ENCODE results near the gene GABRG3. TPM values are rescaled to one million over a fixed set of nuclear protein-coding genes. Genes with fewer than 3 reads are reported as not detected.

Gene GABRG3
- polyA plus RNA-seq, 2 of the 4 experiments (the other 2 are of a cell fraction) = 0.08 to 0.18 TPM

GRCh38 chr15:27175472-27176153 is 204.6 kb downstream of the GABRG3 start:
- WGBS (ENCODE audit: missing lambda C conversion rate) = 51% methylated on average over 2 of the region's 2 CpGs
- TF ChIP-seq CBX8 (IDR thresholded peaks at IDR 0.05) = no peak
- TF ChIP-seq PBX3 (IDR thresholded peaks at IDR 0.05) = no peak
- no peak for TF ChIP-seq MAFK (IDR thresholded peaks at IDR 0.05; ENCODE audit: partially characterized antibody)
- no peak for TF ChIP-seq HMGXB4 (CRISPR knock-in tag; IDR thresholded peaks at IDR 0.05; ENCODE audit: borderline replicate concordance)
- TF ChIP-seq CTCF (IDR thresholded peaks at IDR 0.05) = no peak
- no peak for TF ChIP-seq SMC3 (IDR thresholded peaks at IDR 0.05)
- no peak for TF ChIP-seq HES2 (IDR thresholded peaks at IDR 0.05)
- no peak for TF ChIP-seq EHF (CRISPR knock-in tag; IDR thresholded peaks at IDR 0.05)
- TF ChIP-seq FOSB (CRISPR knock-in tag; IDR thresholded peaks at IDR 0.05) = no peak
- no peak for TF ChIP-seq REST (IDR thresholded peaks at IDR 0.05)
- TF ChIP-seq ZSCAN20 (CRISPR knock-in tag; IDR thresholded peaks at IDR 0.05) = no peak
- TF ChIP-seq CBX2 (IDR thresholded peaks at IDR 0.05; ENCODE audit: borderline replicate concordance, low read depth) = no peak
- TF ChIP-seq ELK1 (IDR thresholded peaks at IDR 0.05; ENCODE audit: low read depth, low read length) = no peak
- TF ChIP-seq FOXS1 (CRISPR knock-in tag; IDR thresholded peaks at IDR 0.05) = no peak
- no peak for TF ChIP-seq HEYL (CRISPR knock-in tag; IDR thresholded peaks at IDR 0.05)
- Histone ChIP-seq H3K4me1 (no peaks in the 10 kb centered on the region), H3K4me3 (no peak overlapping the region), H3K4me2 (no peak overlapping the region), H3K27ac (no peak overlapping the region), H3K9me3 (peaks cover 15% of the 10 kb centered on the region)
- CTCF ChIA-PET = interaction anchor here (0.6 to 1.8 kb wide), 2 partner anchors 9 to 191 kb away, joined by 3 to 5 read pairs; no protein-coding TSS in a partner anchor
- no peak for ATAC-seq
- no peak for DNase-seq (ENCODE audit: low read depth in 1 of 2, low spot score in 1 of 2)
- FAIRE-seq = no peak
- POLR2A ChIA-PET = no interaction called here
